Measurements from ENCODE around the gene ZNF398.
A peak's percentile ranks its signal among the peaks of the same experiment; 100 is the strongest.
"Not testable (repeated sequence)": the region's sequence is repeated elsewhere in the genome, so short reads cannot be mapped to it uniquely, and the experiment has no call there.

Gene ZNF398

GRCh38 chr7:149147072-149147751 lies at the start of gene ZNF398:
ZNF398 (plus strand) TSS chr7:149147453; CDS start chr7:149147743, 290 bp downstream.
- DNase-seq = peak; percentile 74

GRCh38 chr7:149099058-149099457 lies 48.2 kb upstream of the ZNF398 start:
- no peak for DNase-seq

GRCh38 chr7:149100821-149101220 lies 46.4 kb upstream of the ZNF398 start:
- DNase-seq = no peak

- DNase-seq = no peak
Observed at GRCh38 chr7:149102666-149103065, 44.6 kb upstream of the ZNF398 start.

GRCh38 chr7:149103424-149103823 lies 43.8 kb upstream of the ZNF398 start:
- no peak for DNase-seq

- DNase-seq = no peak
Observed at GRCh38 chr7:149104214-149104613, 43.0 kb upstream of the ZNF398 start.

GRCh38 chr7:149104749-149105148 lies 42.5 kb upstream of the ZNF398 start:
- no peak for DNase-seq

GRCh38 chr7:149109969-149110368 lies 37.3 kb upstream of the ZNF398 start:
- DNase-seq = no peak

GRCh38 chr7:149125189-149125862 lies 21.9 kb upstream of the ZNF398 start:
- DNase-seq = peak; percentile 5

GRCh38 chr7:149125863-149126661 lies 21.2 kb upstream of the ZNF398 start, which contains the start of gene ZNF425:
ZNF425 (minus strand) TSS chr7:149126324; CDS start chr7:149126213, 111 bp downstream.
- peak; percentile 95 for DNase-seq

- peak; percentile 64 for DNase-seq
Observed at GRCh38 chr7:149126662-149127266, 20.5 kb upstream of the ZNF398 start.

GRCh38 chr7:149130572-149131198 lies 16.6 kb upstream of the ZNF398 start:
- DNase-seq = no peak

GRCh38 chr7:149133028-149133710 lies 14.1 kb upstream of the ZNF398 start:
- no peak for DNase-seq

GRCh38 chr7:149136118-149136517 lies 11.1 kb upstream of the ZNF398 start:
- no peak for DNase-seq

GRCh38 chr7:149140831-149141230 lies 6.4 kb upstream of the ZNF398 start:
- no peak for DNase-seq

GRCh38 chr7:149141893-149142292 lies 5.4 kb upstream of the ZNF398 start:
- no peak for DNase-seq

GRCh38 chr7:149144436-149144922 lies 2.8 kb upstream of the ZNF398 start:
- DNase-seq = not testable (repeated sequence)

GRCh38 chr7:149145031-149145845 lies 2.0 kb upstream of the ZNF398 start:
- DNase-seq = no peak

GRCh38 chr7:149147752-149148653 lies 750 bp downstream of the ZNF398 start:
- peak; percentile 42 for DNase-seq

- no peak for DNase-seq
Observed at GRCh38 chr7:149150981-149151380, 3.7 kb downstream of the ZNF398 start.

All from midbrain (tissue), 1 donor.